NCI-H1930 (cell line): ENCODE measurements around the gene MRPL40.

Experiments used
- DNase-seq, 2 experiments: peaks; one replicate each; lab custom pipeline; 2025; lab: John Stamatoyannopoulos, UW

The MRPL40 gene

GRCh38 chr22:19463491-19464469 is 31.4 kb downstream of the MRPL40 start:
- no peak for DNase-seq

GRCh38 chr22:19464546-19464945 is 32.2 kb downstream of the MRPL40 start:
- no peak for DNase-seq

- no peak for DNase-seq
Observed at GRCh38 chr22:19464975-19465374, 32.6 kb downstream of the MRPL40 start.

GRCh38 chr22:19466126-19466716 is 33.9 kb downstream of the MRPL40 start:
- no peak for DNase-seq

GRCh38 chr22:19466848-19467752 is 34.8 kb downstream of the MRPL40 start:
- DNase-seq: no peak

- no peak for DNase-seq
Observed at GRCh38 chr22:19467912-19468311, 35.6 kb downstream of the MRPL40 start.

GRCh38 chr22:19469421-19469820 is 37.1 kb downstream of the MRPL40 start:
- DNase-seq: no peak

GRCh38 chr22:19470010-19470409 is 37.7 kb downstream of the MRPL40 start:
- no peak for DNase-seq

- no peak for DNase-seq
Observed at GRCh38 chr22:19471572-19471971, 39.2 kb downstream of the MRPL40 start.

- DNase-seq: no peak
Observed at GRCh38 chr22:19472233-19472632, 39.9 kb downstream of the MRPL40 start.

- DNase-seq: no peak
Observed at GRCh38 chr22:19473578-19473977, 41.2 kb downstream of the MRPL40 start.

- no peak for DNase-seq
Observed at GRCh38 chr22:19476023-19476422, 43.7 kb downstream of the MRPL40 start.

- DNase-seq: no peak
Observed at GRCh38 chr22:19477321-19478044, 45.1 kb downstream of the MRPL40 start.

- DNase-seq: no peak
Observed at GRCh38 chr22:19478045-19478900, 45.9 kb downstream of the MRPL40 start.

GRCh38 chr22:19478901-19479354 is 46.6 kb downstream of the MRPL40 start, which contains the start of gene UFD1:
UFD1 (minus strand) TSS chr22:19479193; CDS start chr22:19479085, 108 bp downstream.
- peak; percentile 60 to 84 for DNase-seq

GRCh38 chr22:19479355-19480172 is 47.2 kb downstream of the MRPL40 start, which contains the start of gene CDC45:
CDC45 (plus strand) TSS chr22:19479920; CDS start chr22:19479969, 49 bp downstream.
- DNase-seq: peak; percentile 95 to 96

GRCh38 chr22:19480173-19480568 is 47.8 kb downstream of the MRPL40 start:
- DNase-seq: no peak

- no peak for DNase-seq
Observed at GRCh38 chr22:19480789-19481188, 48.4 kb downstream of the MRPL40 start.

GRCh38 chr22:19482297-19482696 is 50.0 kb downstream of the MRPL40 start:
- DNase-seq: no peak
